Esophagus muscularis mucosa (tissue), 4 donors: ENCODE results near the gene ZKSCAN8.

Source experiments
- CTCF ChIP-seq, 3 experiments: fragments of 200-600 bp in 2 of 3; fragments of 450-650 bp in 1 of 3; sonication (generic) in 2 of 3; IDR thresholded peaks; one replicate each; pipeline ENCODE4 v1.5.1; 2017 to 2019; ENCODE audit warnings: antibody characterized with exemption in 3 of 3, mild to moderate bottlenecking in 2 of 3, moderate library complexity in 1 of 3
- EP300 ChIP-seq: sonication (generic); formaldehyde crosslinking; IDR thresholded peaks from one replicate; pipeline ENCODE4 v1.6.1; 2017; ENCODE audit warnings: antibody characterized with exemption
- POLR2A ChIP-seq: fragments of 450-650 bp; IDR thresholded peaks from one replicate; pipeline ENCODE4 v1.6.1; 2017; ENCODE audit warnings: antibody characterized with exemption, moderate library complexity, mild to moderate bottlenecking, low read depth
- POLR2AphosphoS5 ChIP-seq, 2 donors: sonication (generic); formaldehyde crosslinking; IDR thresholded peaks; one replicate each; pipeline ENCODE4 v1.6.1; 2017; ENCODE audit warnings: antibody characterized with exemption in 2 of 2

- TF ChIP-seq CTCF (IDR thresholded peaks at IDR 0.05) (peak; percentile 31 to 83 (median 40)), POLR2A (no peak), POLR2AphosphoS5 (IDR thresholded peaks at IDR 0.05) (peak; percentile 84 to 85), EP300 (no peak)
These were observed 37.1 kb upstream of the ZKSCAN8 start for GRCh38 chr6:28104392-28105244.
